B cell (primary cell): ENCODE measurements around the gene CDC73. TPM values are rescaled to one million over a fixed set of nuclear protein-coding genes. Genes with fewer than 3 reads are reported as not detected.

Experiments
- ATAC-seq: fragments of 200-7000 bp; cut with Tn5 transposase; one replicate; pipeline ENCODE4 v1.10.0; 2021; ENCODE audit warnings: low read depth, mild to moderate bottlenecking, moderate number of reproducible peaks, moderate library complexity
- CTCF ChIA-PET: fragments of 350-600 bp; sonication (Branson Sonifier 250); formaldehyde crosslinking; loops from one replicate; lab custom pipeline; 2021; ENCODE audit warnings: antibody characterized with exemption, inconsistent platforms; lab: Charles Lee
- POLR2A ChIA-PET: fragments of 350-600 bp; sonication (Branson Sonifier 250); formaldehyde crosslinking; loops from one replicate; lab custom pipeline; 2021; ENCODE audit warnings: antibody characterized with exemption; lab: Charles Lee
- DNase-seq: peaks from one replicate; pipeline ENCODE4 v3.0.0; 2013
- H2AFZ ChIP-seq: 2 replicates; pipeline ENCODE4 v1.6.1; 2012; ENCODE audit warnings: mild to moderate bottlenecking, low read depth, low read length; ENCODE audit not compliant: insufficient read depth, poor library complexity, severe bottlenecking
- H3K27ac ChIP-seq, 2 donors: 1 replicate in 1 of 2; 2 replicates in 1 of 2; pipeline ENCODE4 v1.5.1; 2012 to 2013; ENCODE audit warnings: low read length in 2 of 2, mild to moderate bottlenecking in 2 of 2, moderate library complexity in 1 of 2
- H3K27me3 ChIP-seq, 4 experiments: fragments of 200-600 bp in 1 of 4; sonication (generic) in 1 of 4; replicated peaks in 1 of 4; 1 replicate in 2 of 4; 2 replicates in 2 of 4; pipeline versions ENCODE4 v1.6.1 to v1.7.0; 2013 to 2016; ENCODE audit warnings: low read length in 3 of 4, mild to moderate bottlenecking in 2 of 4, mixed read lengths in 1 of 4, moderate library complexity in 1 of 4; ENCODE audit not compliant: insufficient read depth in 4 of 4, control insufficient read depth in 3 of 4; ENCODE audit errors: control extremely low read depth in 1 of 4
- H3K36me3 ChIP-seq, 2 experiments: replicated peaks in 1 of 2; 1 replicate in 1 of 2; 2 replicates in 1 of 2; pipeline versions ENCODE4 v1.6.1 to v1.7.1; 2013; ENCODE audit warnings: low read length in 1 of 2; ENCODE audit not compliant: insufficient read depth in 2 of 2, control insufficient read depth in 1 of 2; ENCODE audit errors: control extremely low read depth in 1 of 2, extremely low read depth in 1 of 2
- H3K4me1 ChIP-seq, 2 donors: fragments of 200-600 bp in 1 of 2; sonication (generic) in 1 of 2; 1 replicate in 1 of 2; 2 replicates in 1 of 2; pipeline versions ENCODE4 v1.5.1 to v1.6.1; 2013 to 2017; ENCODE audit warnings: low read length in 2 of 2; ENCODE audit not compliant: control insufficient read depth in 2 of 2, insufficient read depth in 2 of 2
- H3K4me2 ChIP-seq: replicated peaks from 2 replicates; pipeline ENCODE3; 2012; ENCODE audit warnings: mild to moderate bottlenecking, low read depth, low read length; ENCODE audit not compliant: poor library complexity, severe bottlenecking
- H3K4me3 ChIP-seq, 5 experiments: fragments of 200-600 bp in 1 of 5; sonication (generic) in 1 of 5; 1 replicate in 3 of 5; 2 replicates in 2 of 5; pipeline versions ENCODE4 v1.5.1 to v1.7.0; 2011 to 2016; ENCODE audit warnings: low read length in 4 of 5, mild to moderate bottlenecking in 4 of 5, low read depth in 2 of 5, control low read depth in 1 of 5, moderate library complexity in 1 of 5; ENCODE audit not compliant: insufficient read depth in 1 of 5; ENCODE audit errors: control extremely low read depth in 1 of 5, extremely low read depth in 1 of 5
- H3K79me2 ChIP-seq: fragments of 200-600 bp; sonication (generic); one replicate; pipeline ENCODE4 v1.6.0; 2016; ENCODE audit warnings: low read length; ENCODE audit not compliant: control insufficient read depth, insufficient read depth
- H3K9ac ChIP-seq: fragments of 200-600 bp; sonication (generic); 2 replicates; pipeline ENCODE4 v1.6.1; 2017; ENCODE audit warnings: mild to moderate bottlenecking, low read length, moderate library complexity
- H3K9me3 ChIP-seq, 3 donors: one replicate each; pipeline versions ENCODE4 v1.6.1 to v1.7.1; 2013; ENCODE audit warnings: low read length in 2 of 3; ENCODE audit not compliant: control insufficient read depth in 2 of 3, insufficient read depth in 1 of 3; ENCODE audit errors: control extremely low read depth in 1 of 3
- H4K20me1 ChIP-seq: 2 replicates; pipeline ENCODE4 v1.6.0; 2012; ENCODE audit warnings: mild to moderate bottlenecking, low read length; ENCODE audit not compliant: insufficient read depth, control insufficient read depth, poor library complexity, severe bottlenecking
- H3K27ac Mint-ChIP-seq: one replicate; pipeline ENCODE4 v1.8.0; 2021; ENCODE audit warnings: mixed read lengths
- H3K27me3 Mint-ChIP-seq: one replicate; pipeline ENCODE4 v1.8.0; 2021; ENCODE audit warnings: mixed read lengths
- H3K4me1 Mint-ChIP-seq: one replicate; pipeline ENCODE4 v1.8.0; 2021; ENCODE audit warnings: mixed read lengths
- H3K4me3 Mint-ChIP-seq: one replicate; pipeline ENCODE4 v1.8.0; 2021; ENCODE audit warnings: mixed read lengths
- H3K9me3 Mint-ChIP-seq: one replicate; pipeline ENCODE4 v1.8.0; 2022; ENCODE audit warnings: mixed read lengths; ENCODE audit not compliant: insufficient read depth
- EZH2 ChIP-seq: IDR thresholded peaks from 2 replicates; pipeline ENCODE4 v1.6.1; 2012; ENCODE audit warnings: borderline replicate concordance, low read depth, mild to moderate bottlenecking, moderate library complexity, low read length; ENCODE audit not compliant: insufficient read depth, poor library complexity, severe bottlenecking
- WGBS: methylation state at CpG from one replicate; pipeline ENCODE4 v1.1.5; 2013; ENCODE audit warnings: missing lambda C conversion rate; ENCODE audit not compliant: insufficient coverage; 5-methylcytosine and 5-hydroxymethylcytosine counted together
- intact Hi-C: fragments of 100-400 bp; cut with micrococcal nuclease; formaldehyde crosslinking; loops from one replicate; pipeline ENCODE4 v1.10.0; 2022
- polyA plus RNA-seq: library from polyadenylated mRNA; depleted of rRNA; stranded (reverse); fragments of >200 nt; gene quantifications from 2 replicates; pipeline ENCODE4 v1.2.3, GENCODE V29; 2012
- total RNA-seq, 2 donors: library from RNA; stranded (reverse); fragments of 120-200 nt in 1 of 2; gene quantifications; 1 replicate in 1 of 2; 2 replicates in 1 of 2; pipeline versions ENCODE4 v1.2.3 to v1.2.4, GENCODE V29; 2013 to 2022
- TF ChIP-seq, protein P1 (sequence below): fragments of 200-600 bp; IDR thresholded peaks from one replicate; pipeline ENCODE4 v1.8.0; 2022; ENCODE audit warnings: antibody characterized with exemption, mild to moderate bottlenecking

The CDC73 gene
- total and polyA plus RNA-seq, 2 donors (not counting 1 experiment from before 2014, with no cell fraction given): 6.1 to 71.7 TPM

GRCh38 chr1:193189442-193190095 is 67.7 kb downstream of the CDC73 start:
- WGBS: 100% methylated on average over 1 of the region's 3 CpGs
- no peaks in the 10 kb centered on the region for H3K36me3 ChIP-seq
- peaks cover 63% of the 10 kb centered on the region for H3K79me2 ChIP-seq
- H2AFZ ChIP-seq: no peak overlapping the region
- POLR2A ChIA-PET: no interaction called here
- ATAC-seq: no peak
- peaks cover 4 to 13% of the 10 kb centered on the region in 2 donors for H3K4me1 ChIP-seq
- H3K4me3 ChIP-seq: no peak overlapping the region
- peaks cover 3 to 8% (median 3%) of the 10 kb centered on the region in 3 donors for H3K9me3 ChIP-seq
- no peak overlapping the region for H3K4me2 ChIP-seq
- Mint-ChIP-seq H3K4me3 (no peak overlapping the region), H3K27ac (no peak overlapping the region), H3K4me1 (peaks cover 35% of the 10 kb centered on the region), H3K9me3 (no peaks in the 10 kb centered on the region), H3K27me3 (no peaks in the 10 kb centered on the region)
- no peak overlapping the region for H3K27ac ChIP-seq
- CTCF ChIA-PET: interaction anchor here (1.8 kb wide), 1 partner anchor 16 kb away, joined by 4 read pairs; no protein-coding TSS in a partner anchor
- TF ChIP-seq, protein P1, sequence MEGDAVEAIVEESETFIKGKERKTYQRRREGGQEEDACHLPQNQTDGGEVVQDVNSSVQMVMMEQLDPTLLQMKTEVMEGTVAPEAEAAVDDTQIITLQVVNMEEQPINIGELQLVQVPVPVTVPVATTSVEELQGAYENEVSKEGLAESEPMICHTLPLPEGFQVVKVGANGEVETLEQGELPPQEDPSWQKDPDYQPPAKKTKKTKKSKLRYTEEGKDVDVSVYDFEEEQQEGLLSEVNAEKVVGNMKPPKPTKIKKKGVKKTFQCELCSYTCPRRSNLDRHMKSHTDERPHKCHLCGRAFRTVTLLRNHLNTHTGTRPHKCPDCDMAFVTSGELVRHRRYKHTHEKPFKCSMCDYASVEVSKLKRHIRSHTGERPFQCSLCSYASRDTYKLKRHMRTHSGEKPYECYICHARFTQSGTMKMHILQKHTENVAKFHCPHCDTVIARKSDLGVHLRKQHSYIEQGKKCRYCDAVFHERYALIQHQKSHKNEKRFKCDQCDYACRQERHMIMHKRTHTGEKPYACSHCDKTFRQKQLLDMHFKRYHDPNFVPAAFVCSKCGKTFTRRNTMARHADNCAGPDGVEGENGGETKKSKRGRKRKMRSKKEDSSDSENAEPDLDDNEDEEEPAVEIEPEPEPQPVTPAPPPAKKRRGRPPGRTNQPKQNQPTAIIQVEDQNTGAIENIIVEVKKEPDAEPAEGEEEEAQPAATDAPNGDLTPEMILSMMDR: no peak
- TF ChIP-seq EZH2: no peak
- no peak for DNase-seq
- intact Hi-C loops: no loop called here
- H3K9ac ChIP-seq: no peak overlapping the region
- no peaks in the 10 kb centered on the region for H3K27me3 ChIP-seq
- peaks cover 37% of the 10 kb centered on the region for H4K20me1 ChIP-seq

GRCh38 chr1:193190096-193190744 is 68.4 kb downstream of the CDC73 start:
- H3K9ac ChIP-seq: no peak overlapping the region
- ChIA-PET POLR2A (no interaction called here), CTCF (interaction anchor here (1.3 kb wide), 1 partner anchor 9 kb away, joined by 5 read pairs; no protein-coding TSS in a partner anchor)
- peaks cover 3 to 8% (median 3%) of the 10 kb centered on the region in 3 donors for H3K9me3 ChIP-seq
- H4K20me1 ChIP-seq: peaks cover 39% of the 10 kb centered on the region
- H3K79me2 ChIP-seq: peaks cover 67% of the 10 kb centered on the region
- Mint-ChIP-seq H3K9me3 (no peaks in the 10 kb centered on the region), H3K27me3 (no peaks in the 10 kb centered on the region), H3K4me3 (no peak overlapping the region), H3K27ac (no peak overlapping the region), H3K4me1 (peaks cover 37% of the 10 kb centered on the region)
- no peak overlapping the region for H3K4me3 ChIP-seq
- no peak overlapping the region for H3K4me2 ChIP-seq
- H2AFZ ChIP-seq: no peak overlapping the region
- H3K36me3 ChIP-seq: no peaks in the 10 kb centered on the region
- ATAC-seq (no peak), DNase-seq (no peak)
- H3K4me1 ChIP-seq: peaks cover 4 to 13% of the 10 kb centered on the region in 2 donors
- no peaks in the 10 kb centered on the region for H3K27me3 ChIP-seq
- no peak overlapping the region for H3K27ac ChIP-seq
- TF ChIP-seq, protein P1: no peak
- TF ChIP-seq EZH2: no peak
- intact Hi-C loops: no loop called here
